H1 (cell line): ENCODE results near the gene PPP2R3B. TPM values are rescaled to one million over a fixed set of nuclear protein-coding genes. Genes with fewer than 3 reads are reported as not detected.

Source experiments
- CTCF ChIA-PET: fragments of 300-600 bp; sonication (Branson Sonifier 250); formaldehyde crosslinking; loops from one replicate; lab custom pipeline; 2021; ENCODE audit not compliant: partially characterized antibody; lab: Charles Lee
- POLR2A ChIA-PET: fragments of 300-600 bp; sonication (Branson Sonifier 250); formaldehyde crosslinking; loops from one replicate; lab custom pipeline; 2021; ENCODE audit warnings: inconsistent platforms; ENCODE audit not compliant: partially characterized antibody; lab: Charles Lee
- DNase-seq, 2 experiments: peaks; one replicate each; pipeline versions ENCODE4 v3.0.0 to v3.0.0-alpha.2; 2010 to 2022; ENCODE audit warnings: low spot score in 2 of 2, low read depth in 1 of 2, mixed read lengths in 1 of 2
- FAIRE-seq: peaks from 2 replicates; lab custom pipeline; 2011; peaks lifted over from hg19 to GRCh38; lab: Jason Lieb, UNC
- H2AFZ ChIP-seq: 2 replicates; pipeline ENCODE4 v1.8.1; 2012; ENCODE audit warnings: low read length, inconsistent platforms
- H2AK5ac ChIP-seq: 2 replicates; pipeline ENCODE4 v1.6.1; 2013; ENCODE audit warnings: low read depth, low read length
- H2BK120ac ChIP-seq: replicated peaks from 2 replicates; pipeline ENCODE3; 2013; ENCODE audit warnings: low read depth, low read length, inconsistent platforms
- H2BK12ac ChIP-seq: 2 replicates; pipeline ENCODE4 v1.6.1; 2013; ENCODE audit warnings: low read depth, low read length
- H2BK15ac ChIP-seq: 2 replicates; pipeline ENCODE4 v1.6.1; 2013; ENCODE audit warnings: low read length
- H2BK20ac ChIP-seq: 2 replicates; pipeline ENCODE4 v1.6.1; 2013; ENCODE audit warnings: low read length
- H2BK5ac ChIP-seq: 2 replicates; pipeline ENCODE4 v1.6.1; 2013; ENCODE audit warnings: low read depth, low read length
- H3K14ac ChIP-seq: 2 replicates; pipeline ENCODE4 v1.6.1; 2013; ENCODE audit warnings: inconsistent platforms; ENCODE audit not compliant: insufficient read length
- H3K18ac ChIP-seq: 2 replicates; pipeline ENCODE4 v1.6.1; 2013; ENCODE audit warnings: low read length; ENCODE audit errors: extremely low read depth
- H3K23ac ChIP-seq: 2 replicates; pipeline ENCODE4 v1.6.1; 2013; ENCODE audit warnings: inconsistent platforms; ENCODE audit not compliant: insufficient read length
- H3K23me2 ChIP-seq: 2 replicates; pipeline ENCODE4 v1.6.1; 2013; ENCODE audit warnings: low read depth, low read length
- H3K27ac ChIP-seq: 2 replicates; pipeline ENCODE4 v1.6.1; 2011; ENCODE audit warnings: low read depth, low read length, inconsistent platforms
- H3K27me3 ChIP-seq, 4 experiments: replicated peaks in 1 of 4; 1 replicate in 1 of 4; 2 replicates in 3 of 4; pipeline versions ENCODE4 v1.6.1 to v1.8.1; 2011 to 2013; ENCODE audit warnings: low read length in 3 of 4, mild to moderate bottlenecking in 3 of 4, inconsistent platforms in 2 of 4, mixed read lengths in 2 of 4, moderate library complexity in 1 of 4; ENCODE audit not compliant: control insufficient read depth in 3 of 4, insufficient read depth in 3 of 4; ENCODE audit errors: extremely low read depth in 1 of 4
- H3K36me3 ChIP-seq, 4 experiments: 2 replicates each; pipeline versions ENCODE4 v1.6.1 to v1.8.1; 2011 to 2013; ENCODE audit warnings: mild to moderate bottlenecking in 4 of 4, low read length in 3 of 4, moderate library complexity in 2 of 4, control low read depth in 1 of 4, inconsistent platforms in 1 of 4; ENCODE audit not compliant: insufficient read depth in 4 of 4, control insufficient read depth in 2 of 4
- H3K4ac ChIP-seq: replicated peaks from 2 replicates; pipeline ENCODE3; 2013; ENCODE audit warnings: low read length, low read depth, mixed read lengths, inconsistent platforms; ENCODE audit not compliant: insufficient read length
- H3K4me1 ChIP-seq, 4 experiments: replicated peaks in 1 of 4; 1 replicate in 1 of 4; 2 replicates in 3 of 4; pipeline versions ENCODE4 v1.6.1 to v1.8.1; 2011 to 2013; ENCODE audit warnings: low read length in 3 of 4, inconsistent platforms in 2 of 4, mixed read lengths in 1 of 4; ENCODE audit not compliant: insufficient read depth in 4 of 4, control insufficient read depth in 3 of 4
- H3K4me2 ChIP-seq, 2 experiments: 2 replicates each; pipeline versions ENCODE4 v1.6.1 to v1.8.1; 2011 to 2013; ENCODE audit warnings: low read depth in 2 of 2, low read length in 2 of 2, control low read depth in 1 of 2, inconsistent platforms in 1 of 2, mild to moderate bottlenecking in 1 of 2; ENCODE audit not compliant: insufficient read depth in 1 of 2
- H3K4me3 ChIP-seq, 4 experiments: fragments of 200-600, 300-600 bp in 1 of 4; sonication (generic), shearing (Covaris generic), sonication (Bioruptor Twin) in 1 of 4; 2 replicates each; pipeline versions ENCODE4 v1.5.1 to v1.8.1; 2011 to 2016; ENCODE audit warnings: low read length in 4 of 4, low read depth in 3 of 4, control low read depth in 2 of 4, inconsistent platforms in 2 of 4, mild to moderate bottlenecking in 2 of 4, mixed read lengths in 1 of 4, moderate library complexity in 1 of 4; ENCODE audit not compliant: insufficient read depth in 2 of 4; ENCODE audit errors: extremely low read depth in 1 of 4
- H3K56ac ChIP-seq: replicated peaks from 2 replicates; pipeline ENCODE3; 2013; ENCODE audit warnings: low read depth, mild to moderate bottlenecking, mixed read lengths, low read length, inconsistent platforms; ENCODE audit not compliant: insufficient read length
- H3K79me1 ChIP-seq: 2 replicates; pipeline ENCODE4 v1.6.1; 2013; ENCODE audit warnings: low read depth, low read length, control low read depth
- H3K79me2 ChIP-seq, 2 experiments: 2 replicates each; pipeline versions ENCODE4 v1.6.1 to v1.8.1; 2012 to 2013; ENCODE audit warnings: low read length in 2 of 2, mild to moderate bottlenecking in 2 of 2, inconsistent platforms in 1 of 2; ENCODE audit not compliant: insufficient read depth in 2 of 2, control insufficient read depth in 1 of 2
- H3K9ac ChIP-seq, 4 experiments: replicated peaks in 1 of 4; 1 replicate in 1 of 4; 2 replicates in 3 of 4; pipeline versions ENCODE4 v1.6.1 to v1.8.1; 2011 to 2013; ENCODE audit warnings: low read depth in 3 of 4, low read length in 3 of 4, control low read depth in 2 of 4, mild to moderate bottlenecking in 2 of 4, moderate library complexity in 2 of 4, inconsistent platforms in 1 of 4; ENCODE audit errors: extremely low read depth in 1 of 4
- H3K9me3 ChIP-seq, 2 experiments: 2 replicates each; pipeline versions ENCODE4 v1.6.1 to v1.8.1; 2012 to 2013; ENCODE audit warnings: mild to moderate bottlenecking in 2 of 2, moderate library complexity in 2 of 2, control low read depth in 1 of 2, inconsistent platforms in 1 of 2, low read depth in 1 of 2, low read length in 1 of 2, mixed read lengths in 1 of 2; ENCODE audit not compliant: insufficient read depth in 2 of 2
- H4K20me1 ChIP-seq, 2 experiments: replicated peaks in 1 of 2; 2 replicates each; pipeline versions ENCODE3 to v1.8.1; 2011 to 2013; ENCODE audit warnings: inconsistent platforms in 2 of 2, low read length in 2 of 2, mild to moderate bottlenecking in 1 of 2; ENCODE audit not compliant: insufficient read depth in 2 of 2, control insufficient read depth in 1 of 2
- H4K5ac ChIP-seq: 2 replicates; pipeline ENCODE4 v1.6.1; 2013; ENCODE audit warnings: low read length, low read depth, mixed read lengths, inconsistent platforms; ENCODE audit not compliant: insufficient read length
- H4K8ac ChIP-seq: 2 replicates; pipeline ENCODE4 v1.8.0; 2013; ENCODE audit warnings: mild to moderate bottlenecking, moderate library complexity, low read length, inconsistent platforms; ENCODE audit not compliant: insufficient read depth; ENCODE audit errors: extremely low read depth
- H4K91ac ChIP-seq: replicated peaks from 2 replicates; pipeline ENCODE3; 2013; ENCODE audit warnings: low read length, mixed read lengths, inconsistent platforms; ENCODE audit not compliant: insufficient read length
- E2F6 ChIP-seq: IDR thresholded peaks from 2 replicates; pipeline ENCODE4 v1.6.1; 2012; ENCODE audit warnings: inconsistent platforms
- SAP30 ChIP-seq: fragments of 300-600 bp; sonication (generic); IDR thresholded peaks from 2 replicates; pipeline ENCODE4 v1.7.1; 2012; ENCODE audit warnings: low read length, moderate library complexity, mild to moderate bottlenecking, inconsistent platforms; ENCODE audit not compliant: insufficient read depth, insufficient replicate concordance
- SP1 ChIP-seq: IDR thresholded peaks from 2 replicates; pipeline ENCODE4 v1.6.1; 2011; ENCODE audit warnings: low read depth, low read length
- WGBS, 2 experiments: shearing (Covaris generic) in 1 of 2; methylation state at CpG; one replicate each; pipeline versions ENCODE4 v1.1.6 to v1.1.7; 2013 to 2015; ENCODE audit warnings: low lambda C conversion rate in 2 of 2, mixed read lengths in 2 of 2, inconsistent platforms in 1 of 2, low coverage in 1 of 2, missing lambda C conversion rate in 1 of 2; ENCODE audit not compliant: insufficient replicate concordance in 2 of 2, insufficient coverage in 1 of 2, insufficient read length in 1 of 2; ENCODE audit errors: extremely low coverage in 1 of 2, missing lambda C conversion rate in 1 of 2; 5-methylcytosine and 5-hydroxymethylcytosine counted together
- polyA plus RNA-seq, 7 experiments: library from polyadenylated mRNA; depleted of rRNA in 3 of 7; stranded (reverse) in 5 of 7; unstranded in 2 of 7; fragments of >200 nt in 5 of 7; fragments of 200-250 nt in 2 of 7; gene quantifications; 1 replicate in 5 of 7; 2 replicates in 1 of 7; 4 replicates in 1 of 7; pipeline versions ENCODE4 v1.2.1 to v1.2.3, GENCODE V29; 2011 to 2013; ENCODE audit warnings: missing spikeins in 2 of 7, mixed read lengths in 2 of 7
- total RNA-seq: library from RNA; stranded (reverse); fragmentation: NEBNext Ultra II Directional; extraction: Animal tissue kit (Norgen Biotek cat#: 25700); gene quantifications from 2 replicates; pipeline ENCODE4 v1.2.1, GENCODE V29; 2021

PPP2R3B gene
- total and polyA plus RNA-seq, 2 of the 8 experiments (the other 6 are each of a cell fraction or from before 2014, with no cell fraction given), result 47.6 to 86.7 TPM

GRCh38 chrX:320126-320783, 66.5 kb downstream of the PPP2R3B start:
- no peak overlapping the region for H2BK5ac ChIP-seq
- no peak overlapping the region for H4K8ac ChIP-seq
- peaks cover 4% of the 10 kb centered on the region for H3K79me1 ChIP-seq
- H3K4me1 ChIP-seq, result peaks cover 0 to 6% (median 3%) of the 10 kb centered on the region in 4 experiments; a peak in 3 of 7 replicates
- peak overlapping the region; percentile 65 to 95 for H3K4me2 ChIP-seq
- 17% methylated on average over 23 of the region's 24 CpGs; no CpG with 5 or more reads in 1 of the 2 experiments for WGBS, 2 experiments
- H2BK15ac ChIP-seq, result no peak overlapping the region
- FAIRE-seq, result no peak
- peak overlapping the region; percentile 56 to 94 (median 68); a peak in 6 of 7 replicates for H3K9ac ChIP-seq
- H4K91ac ChIP-seq, result no peak overlapping the region
- H3K4ac ChIP-seq, result no peak overlapping the region
- H3K9me3 ChIP-seq, result no peaks in the 10 kb centered on the region
- no peak overlapping the region for H3K14ac ChIP-seq
- ChIA-PET POLR2A (no interaction called here), CTCF (no interaction called here)
- H3K27me3 ChIP-seq, result no peaks in the 10 kb centered on the region
- H4K20me1 ChIP-seq, result peaks cover 0 to 6% of the 10 kb centered on the region in 2 experiments
- H3K36me3 ChIP-seq, result peaks cover 0 to 6% (median 2%) of the 10 kb centered on the region in 4 experiments; a peak in 3 of 8 replicates
- no peak overlapping the region for H4K5ac ChIP-seq
- H3K56ac ChIP-seq, result no peak overlapping the region
- H2BK20ac ChIP-seq, result no peak overlapping the region
- H2BK12ac ChIP-seq, result no peak overlapping the region
- no peak overlapping the region for H3K27ac ChIP-seq
- H2BK120ac ChIP-seq, result no peak overlapping the region
- H3K23me2 ChIP-seq, result peaks cover 10% of the 10 kb centered on the region; the same call in 1 of the 2 replicates
- H3K18ac ChIP-seq, result no peak overlapping the region
- TF ChIP-seq SP1, result no peak
- TF ChIP-seq E2F6, result 0 out of 2 replicates have a peak, but pooled peaks have one; percentile 30
- no peak for TF ChIP-seq SAP30
- TF ChIP-seq, all 59 proteins: peak for 1
- no peak for DNase-seq
- Histone ChIP-seq H3K4me3 (peak overlapping the region; percentile 69 to 95 (median 76)), H3K23ac (no peak overlapping the region), H2AK5ac (no peak overlapping the region), H3K79me2 (peaks cover 0 to 9% of the 10 kb centered on the region in 2 experiments; a peak in 1 of 4 replicates), H2AFZ (no peak overlapping the region)
